BE2C (cell line): ENCODE data around the gene CRYGN.

Experiments used
- DNase-seq: peaks from one replicate; pipeline ENCODE4 v3.0.0-alpha.2; 2020
- H3K27me3 ChIP-seq: fragments of 250-450 bp; sonication (Bioruptor Pico); 2 replicates; pipeline ENCODE4 v1.5.1; 2020; ENCODE audit warnings: mild to moderate bottlenecking
- H3K36me3 ChIP-seq: fragments of 250-450 bp; sonication (Bioruptor Pico); 2 replicates; pipeline ENCODE4 v1.5.1; 2020; ENCODE audit warnings: mild to moderate bottlenecking
- H3K4me1 ChIP-seq: fragments of 250-450 bp; sonication (Bioruptor Pico); 2 replicates; pipeline ENCODE4 v1.5.1; 2020
- H3K4me3 ChIP-seq: 2 replicates; pipeline ENCODE4 v1.5.1; 2011; ENCODE audit warnings: low read depth, low read length
- H3K9me3 ChIP-seq: fragments of 250-450 bp; sonication (Bioruptor Pico); 2 replicates; pipeline ENCODE4 v1.5.1; 2020
- TF ChIP-seq, protein P1 (sequence below): IDR thresholded peaks from 2 replicates; pipeline ENCODE4 v1.5.1; 2012; ENCODE audit warnings: mild to moderate bottlenecking, low read depth, low read length

The CRYGN gene

GRCh38 chr7:151427705-151428377 is 12.1 kb downstream of the CRYGN start:
- TF ChIP-seq, protein P1, sequence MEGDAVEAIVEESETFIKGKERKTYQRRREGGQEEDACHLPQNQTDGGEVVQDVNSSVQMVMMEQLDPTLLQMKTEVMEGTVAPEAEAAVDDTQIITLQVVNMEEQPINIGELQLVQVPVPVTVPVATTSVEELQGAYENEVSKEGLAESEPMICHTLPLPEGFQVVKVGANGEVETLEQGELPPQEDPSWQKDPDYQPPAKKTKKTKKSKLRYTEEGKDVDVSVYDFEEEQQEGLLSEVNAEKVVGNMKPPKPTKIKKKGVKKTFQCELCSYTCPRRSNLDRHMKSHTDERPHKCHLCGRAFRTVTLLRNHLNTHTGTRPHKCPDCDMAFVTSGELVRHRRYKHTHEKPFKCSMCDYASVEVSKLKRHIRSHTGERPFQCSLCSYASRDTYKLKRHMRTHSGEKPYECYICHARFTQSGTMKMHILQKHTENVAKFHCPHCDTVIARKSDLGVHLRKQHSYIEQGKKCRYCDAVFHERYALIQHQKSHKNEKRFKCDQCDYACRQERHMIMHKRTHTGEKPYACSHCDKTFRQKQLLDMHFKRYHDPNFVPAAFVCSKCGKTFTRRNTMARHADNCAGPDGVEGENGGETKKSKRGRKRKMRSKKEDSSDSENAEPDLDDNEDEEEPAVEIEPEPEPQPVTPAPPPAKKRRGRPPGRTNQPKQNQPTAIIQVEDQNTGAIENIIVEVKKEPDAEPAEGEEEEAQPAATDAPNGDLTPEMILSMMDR = no peak
- Histone ChIP-seq H3K4me3 (no peak overlapping the region), H3K36me3 (no peaks in the 10 kb centered on the region), H3K4me1 (no peaks in the 10 kb centered on the region), H3K9me3 (no peaks in the 10 kb centered on the region), H3K27me3 (no peaks in the 10 kb centered on the region)
- DNase-seq = no peak

- H3K9me3 ChIP-seq = no peaks in the 10 kb centered on the region
- no peak overlapping the region for H3K4me3 ChIP-seq
- H3K36me3 ChIP-seq = no peaks in the 10 kb centered on the region
- DNase-seq = no peak
- no peaks in the 10 kb centered on the region for H3K4me1 ChIP-seq
- H3K27me3 ChIP-seq = no peaks in the 10 kb centered on the region
- TF ChIP-seq, protein P1 = no peak
Observed at GRCh38 chr7:151426904-151427704, 12.8 kb downstream of the CRYGN start.

DNA sequence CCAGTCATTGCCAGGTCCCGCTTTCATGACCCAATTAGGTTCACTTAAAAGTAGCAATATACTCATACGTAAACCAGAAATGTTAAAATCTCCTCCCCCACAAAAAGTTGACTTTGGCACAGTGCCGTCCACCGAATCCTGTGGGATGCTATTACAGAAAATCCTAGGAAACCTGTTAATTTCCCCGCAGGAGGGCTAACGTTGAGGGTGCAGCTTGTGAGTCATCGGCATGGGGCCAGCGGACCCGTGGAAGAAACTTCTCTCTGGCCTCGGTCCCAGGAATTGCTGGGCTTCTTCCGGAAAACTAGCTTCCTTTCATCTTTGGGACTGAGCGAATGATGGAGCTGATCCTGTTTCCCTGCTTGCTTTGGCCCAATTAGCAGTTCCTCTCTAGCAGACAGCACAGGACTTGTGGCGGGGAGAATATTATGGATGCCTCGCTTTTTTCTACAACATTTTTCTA is 13.5 kb downstream of the CRYGN start:
- TF ChIP-seq, protein P1 = no peak
- no peaks in the 10 kb centered on the region for H3K27me3 ChIP-seq

DNA sequence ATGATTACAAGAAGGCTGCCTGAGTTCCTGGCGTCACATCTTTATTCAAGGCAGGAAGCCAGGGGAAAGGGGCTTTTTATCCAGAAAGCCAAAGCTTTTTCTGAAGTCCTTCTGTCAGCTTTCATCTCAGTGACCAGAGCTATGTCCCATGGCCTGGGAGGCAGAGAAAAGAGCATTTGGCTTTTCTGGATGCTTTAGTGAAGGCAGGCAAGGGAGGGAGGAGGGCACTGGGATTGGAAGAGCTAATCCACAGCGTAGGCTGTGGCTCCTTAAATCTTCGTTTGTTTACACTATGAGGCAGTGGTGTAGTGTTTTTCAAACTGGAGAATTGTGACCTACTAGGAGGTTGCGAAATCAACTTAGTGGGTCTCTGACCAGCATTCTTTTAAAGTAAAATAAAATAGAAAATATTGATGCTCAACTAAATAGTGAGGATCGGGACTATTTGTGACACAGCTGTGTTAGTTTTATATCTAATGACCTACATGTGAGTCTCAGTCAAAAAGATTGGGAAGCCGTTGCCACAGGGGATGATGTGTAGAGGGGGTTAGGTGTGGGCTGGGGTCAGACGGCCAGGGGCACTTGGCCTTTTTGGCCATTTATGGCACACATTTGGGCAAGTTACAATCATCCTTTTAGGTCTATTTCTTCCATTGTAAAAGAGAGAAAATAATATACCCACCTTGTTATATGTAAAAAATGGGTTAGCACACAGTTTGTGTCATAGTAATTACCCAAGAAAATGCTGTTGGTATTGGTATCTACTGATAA is 14.1 kb downstream of the CRYGN start:
- H3K4me1 ChIP-seq = no peaks in the 10 kb centered on the region
- H3K9me3 ChIP-seq = no peaks in the 10 kb centered on the region
- DNase-seq = no peak
- H3K36me3 ChIP-seq = no peaks in the 10 kb centered on the region
- TF ChIP-seq, protein P1 = no peak
- H3K27me3 ChIP-seq = no peaks in the 10 kb centered on the region
- H3K4me3 ChIP-seq = no peak overlapping the region

More for the DNA sequence above, 13.5 kb downstream of the CRYGN start:
- Histone ChIP-seq H3K4me3 (no peak overlapping the region), H3K9me3 (no peaks in the 10 kb centered on the region), H3K36me3 (no peaks in the 10 kb centered on the region), H3K4me1 (no peaks in the 10 kb centered on the region)
- DNase-seq = no peak

GRCh38 chr7:151424799-151425198 is 15.1 kb downstream of the CRYGN start:
- Histone ChIP-seq H3K9me3 (no peaks in the 10 kb centered on the region), H3K36me3 (no peaks in the 10 kb centered on the region), H3K4me3 (no peak overlapping the region), H3K4me1 (no peaks in the 10 kb centered on the region), H3K27me3 (no peaks in the 10 kb centered on the region)
- no peak for DNase-seq
- TF ChIP-seq, protein P1 = no peak
